Stomach (tissue), 9 donors: ENCODE measurements around the gene BASP1. TPM values are rescaled to one million over a fixed set of nuclear protein-coding genes. Genes with fewer than 3 reads are reported as not detected.

Source experiments
- DNase-seq, 2 donors: peaks; one replicate each; pipeline versions ENCODE4 v3.0.0 to v3.0.0-alpha.2; 2013 to 2019
- H3K27ac ChIP-seq, 5 donors: fragments of 200-600 bp in 4 of 5; sonication (generic) in 4 of 5; one replicate each; pipeline ENCODE4 v1.5.1; 2013 to 2019; ENCODE audit warnings: mild to moderate bottlenecking in 1 of 5, moderate library complexity in 1 of 5
- H3K27me3 ChIP-seq, 3 donors: fragments of 200-600 bp; sonication (generic); one replicate each; pipeline ENCODE4 v1.5.1; 2017 to 2019; ENCODE audit warnings: mixed run types in 1 of 3
- H3K36me3 ChIP-seq, 4 donors: fragments of 200-600 bp; sonication (generic); 1 replicate in 3 of 4; 2 replicates in 1 of 4; pipeline ENCODE4 v1.5.1; 2016 to 2019
- H3K4me1 ChIP-seq, 4 donors: fragments of 200-600 bp; sonication (generic); one replicate each; pipeline ENCODE4 v1.5.1; 2016 to 2019
- H3K4me3 ChIP-seq, 4 donors: fragments of 200-600 bp; sonication (generic) in 3 of 4; one replicate each; pipeline ENCODE4 v1.5.1; 2016 to 2019; ENCODE audit warnings: mild to moderate bottlenecking in 1 of 4
- H3K9me3 ChIP-seq, 4 donors: fragments of 200-600 bp; sonication (generic); one replicate each; pipeline ENCODE4 v1.5.1; 2016 to 2019
- CTCF ChIP-seq, 7 experiments: fragments of 450-650 bp in 4 of 7; fragments of 200-600 bp in 3 of 7; sonication (generic) in 3 of 7; IDR thresholded peaks; one replicate each; pipeline ENCODE4 v1.5.1; 2016 to 2019; ENCODE audit warnings: antibody characterized with exemption in 7 of 7, control low read depth in 2 of 7, mild to moderate bottlenecking in 1 of 7
- EP300 ChIP-seq: sonication (generic); formaldehyde crosslinking; IDR thresholded peaks from one replicate; pipeline ENCODE4 v1.6.1; 2017; ENCODE audit warnings: antibody characterized with exemption
- POLR2A ChIP-seq, 4 donors: fragments of 450-650 bp; IDR thresholded peaks; one replicate each; pipeline ENCODE4 v1.6.1; 2016; ENCODE audit warnings: antibody characterized with exemption in 4 of 4, control low read depth in 2 of 4, mild to moderate bottlenecking in 1 of 4, moderate library complexity in 1 of 4
- POLR2AphosphoS5 ChIP-seq, 3 donors: sonication (generic); formaldehyde crosslinking; IDR thresholded peaks; one replicate each; pipeline ENCODE4 v1.6.1; 2016; ENCODE audit warnings: antibody characterized with exemption in 3 of 3
- WGBS, 5 donors: extraction: QIAGEN DNeasy Blood & Tissue Kit in 3 of 5; methylation state at CpG; one replicate each; pipeline versions ENCODE4 v1.1.5 to v1.1.7; 2013 to 2018; 5-methylcytosine and 5-hydroxymethylcytosine counted together
- intact Hi-C: fragments of 100-400 bp; cut with DNase I; formaldehyde crosslinking; loops from one replicate; pipeline ENCODE4 v1.15.1; 2023; ENCODE audit warnings: low total_unique reads
- polyA plus RNA-seq, 3 donors: library from polyadenylated mRNA; stranded (reverse); fragments of 200-250 nt; gene quantifications; one replicate each; pipeline ENCODE4 v1.2.3, GENCODE V29; 2013
- small RNA-seq, 4 donors: library from RNA; depleted of rRNA; stranded (forward); fragments of <200 nt; gene quantifications; one replicate each; pipeline ENCODE3, GENCODE V24; 2016
- total RNA-seq, 5 donors: library from RNA; depleted of rRNA; stranded (reverse); fragments of >200 nt; gene quantifications; one replicate each; pipeline versions ENCODE4 v1.1.0 to v1.2.3, GENCODE V29; 2014 to 2016
- donor health status: healthy with polysubstance abuse.
- donor health status: Bipolar disorder and iron deficiency.
- donor health status: healthy.

Gene BASP1
- total and polyA plus RNA-seq, 8 donors = 4.0 to 60.8 (median 16.0) TPM

- Histone ChIP-seq H3K4me3 (no peak overlapping the region), H3K4me1 (no peaks in the 10 kb centered on the region), H3K36me3 (no peaks in the 10 kb centered on the region), H3K27ac (no peak overlapping the region), H3K27me3 (no peaks in the 10 kb centered on the region), H3K9me3 (no peaks in the 10 kb centered on the region)
- 68 to 82% (median 75%) methylated on average over 3 of the region's 3 CpGs for WGBS, 5 donors
- TF ChIP-seq POLR2AphosphoS5 (IDR thresholded peaks at IDR 0.05) = no peak
- TF ChIP-seq POLR2A (IDR thresholded peaks at IDR 0.05) = no peak
- no peak for TF ChIP-seq CTCF (IDR thresholded peaks at IDR 0.05)
- no peak for TF ChIP-seq EP300
- intact Hi-C loops = no loop called here
- DNase-seq = no peak
Observed at GRCh38 chr5:17325770-17326599, 108.6 kb downstream of the BASP1 start.

Small RNA genes within 50 kb of the gene (small RNA-seq; reads per million reads assigned to genes)
- 0 reads per million in 4 donors for gene RNU6-1003P
